Osteoblast (primary cell): Measurements from ENCODE around the gene DUS2. TPM values are rescaled to one million over a fixed set of nuclear protein-coding genes. Genes with fewer than 3 reads are reported as not detected.
A peak's percentile ranks its signal among the peaks of the same experiment; 100 is the strongest.

Experiments used
- DNase-seq: peaks from one replicate; pipeline ENCODE4 v3.0.0; 2011; ENCODE audit warnings: low spot score, mixed read lengths; ENCODE audit not compliant: insufficient read length; ENCODE audit errors: missing footprints
- H2AFZ ChIP-seq: 2 replicates; pipeline ENCODE4 v1.6.0; 2011; ENCODE audit warnings: mild to moderate bottlenecking, low read length
- H3K27ac ChIP-seq: 2 replicates; pipeline ENCODE4 v1.5.1; 2011; ENCODE audit warnings: mild to moderate bottlenecking, low read depth, low read length, moderate library complexity
- H3K27me3 ChIP-seq: 2 replicates; pipeline ENCODE4 v1.6.0; 2012; ENCODE audit warnings: mild to moderate bottlenecking, control low read depth, inconsistent platforms, low read length, moderate library complexity; ENCODE audit not compliant: insufficient read depth
- H3K36me3 ChIP-seq: 2 replicates; pipeline ENCODE4 v1.5.1; 2011; ENCODE audit warnings: mild to moderate bottlenecking, low read length, control low read depth, moderate library complexity; ENCODE audit not compliant: insufficient read depth
- H3K4me1 ChIP-seq: 2 replicates; pipeline ENCODE4 v1.5.1; 2011; ENCODE audit warnings: mild to moderate bottlenecking, low read length, control low read depth, moderate library complexity; ENCODE audit not compliant: insufficient read depth
- H3K4me2 ChIP-seq: 2 replicates; pipeline ENCODE4 v1.6.0; 2011; ENCODE audit warnings: mild to moderate bottlenecking, low read length; ENCODE audit not compliant: insufficient read depth
- H3K4me3 ChIP-seq: fragments of 200-600 bp; sonication (generic); 3 replicates; pipeline ENCODE4 v1.5.1; 2012; ENCODE audit warnings: mild to moderate bottlenecking, low read length, inconsistent platforms; ENCODE audit not compliant: insufficient read depth
- H3K79me2 ChIP-seq: 2 replicates; pipeline ENCODE4 v1.6.0; 2012; ENCODE audit warnings: mild to moderate bottlenecking, low read length, control low read depth, inconsistent platforms; ENCODE audit not compliant: insufficient read depth
- H3K9me3 ChIP-seq: 2 replicates; pipeline ENCODE4 v1.5.1; 2011; ENCODE audit warnings: low read depth, low read length, control low read depth
- H4K20me1 ChIP-seq: 2 replicates; pipeline ENCODE4 v1.6.0; 2012; ENCODE audit warnings: mild to moderate bottlenecking, low read length, control low read depth; ENCODE audit not compliant: insufficient read depth
- CTCF ChIP-seq: IDR thresholded peaks from 2 replicates; pipeline ENCODE4 v1.5.1; 2011; ENCODE audit warnings: mild to moderate bottlenecking, low read depth, low read length, moderate library complexity; ENCODE audit errors: extremely low read depth
- total RNA-seq: library from RNA; depleted of rRNA; stranded (reverse); fragments of >200 nt; gene quantifications from 2 replicates; pipeline ENCODE4 v1.2.3, GENCODE V29; 2012

DUS2 gene
- total RNA-seq, 1 donor, result 8.7 TPM

DNA sequence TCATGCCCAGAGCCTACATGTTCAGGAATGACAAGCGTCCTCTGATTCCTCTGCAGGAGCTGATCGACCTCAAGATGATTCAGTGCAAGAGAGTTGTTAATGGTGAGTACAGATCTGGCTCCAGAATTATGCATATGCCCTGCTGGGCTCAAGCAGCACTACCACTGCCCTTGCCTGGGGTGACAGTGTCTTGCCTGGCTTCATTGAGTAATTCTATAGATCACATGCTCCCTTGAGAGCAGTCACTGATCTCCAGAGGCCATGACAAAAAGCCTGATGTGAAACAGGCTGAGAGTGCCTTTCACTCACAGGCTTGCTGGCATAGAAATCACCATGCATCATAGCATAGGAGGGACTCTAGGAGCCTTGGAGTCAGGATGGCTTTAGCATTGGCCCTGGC is 26.4 kb downstream of the DUS2 start:
- no peak for TF ChIP-seq CTCF
- Histone ChIP-seq H3K4me2 (no peak overlapping the region), H3K9me3 (no peaks in the 10 kb centered on the region), H3K27me3 (no peaks in the 10 kb centered on the region), H2AFZ (no peak overlapping the region), H3K4me1 (no peaks in the 10 kb centered on the region), H3K79me2 (no peaks in the 10 kb centered on the region), H3K4me3 (no peak overlapping the region), H4K20me1 (no peaks in the 10 kb centered on the region), H3K27ac (no peak overlapping the region), H3K36me3 (peaks cover 16% of the 10 kb centered on the region)
- DNase-seq, result peak; percentile 74

- Histone ChIP-seq H4K20me1 (no peaks in the 10 kb centered on the region), H3K27me3 (no peaks in the 10 kb centered on the region), H2AFZ (no peak overlapping the region), H3K27ac (no peak overlapping the region), H3K4me1 (no peaks in the 10 kb centered on the region), H3K4me3 (no peak overlapping the region), H3K9me3 (no peaks in the 10 kb centered on the region), H3K36me3 (peaks cover 22% of the 10 kb centered on the region), H3K4me2 (no peak overlapping the region), H3K79me2 (no peaks in the 10 kb centered on the region)
- no peak for DNase-seq
- TF ChIP-seq CTCF, result no peak
Measured at GRCh38 chr16:68055395-68055794, 32.3 kb downstream of the DUS2 start.

DNA sequence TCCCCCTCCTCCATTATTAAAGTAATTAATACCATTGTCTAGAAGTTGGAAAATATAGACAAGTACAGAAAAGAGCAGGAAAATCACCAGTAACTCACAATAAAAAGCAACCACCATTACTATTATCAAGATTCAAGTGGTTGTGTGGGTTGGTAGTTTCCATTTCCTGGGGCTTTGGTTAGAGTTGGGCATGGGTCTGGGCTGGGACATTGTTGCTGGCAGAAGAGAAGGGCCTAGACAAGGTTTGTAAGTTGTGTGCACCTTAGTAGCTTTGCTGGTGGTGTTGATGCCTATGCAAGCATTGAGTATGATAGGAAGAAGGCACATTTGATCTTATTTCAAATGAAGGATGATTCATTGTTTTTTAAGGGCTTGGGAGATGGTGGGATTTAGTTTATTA is 36.7 kb downstream of the DUS2 start:
- peaks cover 11% of the 10 kb centered on the region for H3K4me1 ChIP-seq
- peaks cover 21% of the 10 kb centered on the region for H3K36me3 ChIP-seq
- no peaks in the 10 kb centered on the region for H3K79me2 ChIP-seq
- no peak for DNase-seq
- no peaks in the 10 kb centered on the region for H3K27me3 ChIP-seq
- no peaks in the 10 kb centered on the region for H4K20me1 ChIP-seq
- no peak overlapping the region for H3K27ac ChIP-seq
- H3K4me2 ChIP-seq, result no peak overlapping the region
- H2AFZ ChIP-seq, result no peak overlapping the region
- no peaks in the 10 kb centered on the region for H3K9me3 ChIP-seq
- no peak overlapping the region for H3K4me3 ChIP-seq
- TF ChIP-seq CTCF, result no peak

DNA sequence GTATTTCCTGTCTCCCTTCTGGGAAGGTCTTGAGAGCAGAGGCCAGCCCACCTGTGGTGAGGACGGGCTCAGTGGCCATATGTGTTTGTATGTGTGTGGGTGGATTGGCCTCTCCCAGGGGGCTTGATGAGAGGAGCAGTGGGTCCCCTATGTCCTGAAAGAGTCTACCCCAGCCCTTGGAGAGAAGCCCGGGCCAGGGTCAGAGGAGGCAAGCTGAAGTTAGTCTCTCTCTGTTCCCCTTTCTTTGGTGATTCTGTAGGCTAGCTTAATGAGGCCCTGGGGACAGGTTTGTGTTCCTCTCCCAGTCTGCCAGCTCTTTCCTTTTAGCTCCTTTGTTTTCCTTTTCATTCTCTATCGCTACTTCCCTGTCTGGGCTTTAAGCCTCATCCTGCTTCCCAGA is 38.3 kb downstream of the DUS2 start:
- Histone ChIP-seq H3K4me3 (no peak overlapping the region), H3K4me1 (peaks cover 27% of the 10 kb centered on the region), H3K27me3 (no peaks in the 10 kb centered on the region), H3K36me3 (peaks cover 18% of the 10 kb centered on the region), H3K9me3 (no peaks in the 10 kb centered on the region), H3K27ac (no peak overlapping the region), H3K79me2 (no peaks in the 10 kb centered on the region), H2AFZ (no peak overlapping the region), H4K20me1 (peaks cover 3% of the 10 kb centered on the region), H3K4me2 (no peak overlapping the region)
- no peak for TF ChIP-seq CTCF
- DNase-seq, result no peak
